Thoracic aorta (tissue), 2 donors: ENCODE measurements around the gene FGGY. TPM values are rescaled to one million over a fixed set of nuclear protein-coding genes. Genes with fewer than 3 reads are reported as not detected.

ENCODE experiments used
- ATAC-seq: fragments of 150-250 bp; one replicate; pipeline ENCODE4 v1.8.0; 2017; ENCODE audit warnings: low read depth; ENCODE audit not compliant: insufficient number of reproducible peaks, low FRiP score
- DNase-seq: peaks from one replicate; pipeline ENCODE4 v3.0.0-alpha.2; 2020; ENCODE audit warnings: low spot score
- H3K27ac ChIP-seq, 2 donors: fragments of 200-600 bp; sonication (generic); 1 replicate in 1 of 2; 2 replicates in 1 of 2; pipeline ENCODE4 v1.5.1; 2016; ENCODE audit warnings: mild to moderate bottlenecking in 2 of 2, moderate library complexity in 2 of 2
- H3K27me3 ChIP-seq: fragments of 200-600 bp; sonication (generic); replicated peaks from 2 replicates; pipeline ENCODE4 v1.6.0; 2016; ENCODE audit warnings: mild to moderate bottlenecking; ENCODE audit not compliant: insufficient read depth
- H3K36me3 ChIP-seq: fragments of 200-600 bp; sonication (generic); one replicate; pipeline ENCODE4 v1.5.1; 2016
- H3K4me1 ChIP-seq, 2 donors: fragments of 200-600 bp; sonication (generic); 1 replicate in 1 of 2; 2 replicates in 1 of 2; pipeline versions ENCODE4 v1.5.1 to v1.6.0; 2016; ENCODE audit warnings: low read depth in 2 of 2, mild to moderate bottlenecking in 1 of 2; ENCODE audit not compliant: control insufficient read depth in 1 of 2
- H3K4me3 ChIP-seq: fragments of 200-600 bp; sonication (generic); 2 replicates; pipeline ENCODE4 v1.5.1; 2016; ENCODE audit warnings: mild to moderate bottlenecking
- H3K9me3 ChIP-seq: fragments of 200-600 bp; sonication (generic); 2 replicates; pipeline ENCODE4 v1.5.1; 2016
- total RNA-seq, 2 donors: library from RNA; depleted of rRNA; stranded (reverse); fragments of >200 nt; gene quantifications; one replicate each; pipeline versions ENCODE4 v1.1.0 to v1.2.3, GENCODE V29; 2016
- TF ChIP-seq, protein P1 (sequence below): fragments of 200-600 bp; sonication (generic); IDR thresholded peaks from one replicate; pipeline ENCODE4 v1.5.1; 2019; ENCODE audit warnings: antibody characterized with exemption

Gene FGGY
- total RNA-seq, 2 donors from 2014 or later: 6.5 to 9.9 TPM

GRCh38 chr1:59266180-59266926 lies 30.5 kb upstream of the FGGY start:
- no peak for DNase-seq
- Histone ChIP-seq H3K9me3 (no peaks in the 10 kb centered on the region), H3K4me1 (peaks cover 16 to 31% of the 10 kb centered on the region in 2 donors), H3K36me3 (no peaks in the 10 kb centered on the region), H3K27ac (peak overlapping the region; percentile 39 to 55), H3K27me3 (no peaks in the 10 kb centered on the region), H3K4me3 (no peak overlapping the region)
- TF ChIP-seq, protein P1, sequence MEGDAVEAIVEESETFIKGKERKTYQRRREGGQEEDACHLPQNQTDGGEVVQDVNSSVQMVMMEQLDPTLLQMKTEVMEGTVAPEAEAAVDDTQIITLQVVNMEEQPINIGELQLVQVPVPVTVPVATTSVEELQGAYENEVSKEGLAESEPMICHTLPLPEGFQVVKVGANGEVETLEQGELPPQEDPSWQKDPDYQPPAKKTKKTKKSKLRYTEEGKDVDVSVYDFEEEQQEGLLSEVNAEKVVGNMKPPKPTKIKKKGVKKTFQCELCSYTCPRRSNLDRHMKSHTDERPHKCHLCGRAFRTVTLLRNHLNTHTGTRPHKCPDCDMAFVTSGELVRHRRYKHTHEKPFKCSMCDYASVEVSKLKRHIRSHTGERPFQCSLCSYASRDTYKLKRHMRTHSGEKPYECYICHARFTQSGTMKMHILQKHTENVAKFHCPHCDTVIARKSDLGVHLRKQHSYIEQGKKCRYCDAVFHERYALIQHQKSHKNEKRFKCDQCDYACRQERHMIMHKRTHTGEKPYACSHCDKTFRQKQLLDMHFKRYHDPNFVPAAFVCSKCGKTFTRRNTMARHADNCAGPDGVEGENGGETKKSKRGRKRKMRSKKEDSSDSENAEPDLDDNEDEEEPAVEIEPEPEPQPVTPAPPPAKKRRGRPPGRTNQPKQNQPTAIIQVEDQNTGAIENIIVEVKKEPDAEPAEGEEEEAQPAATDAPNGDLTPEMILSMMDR: no peak
- ATAC-seq: no peak

- TF ChIP-seq, protein P1: no peak
- H3K36me3 ChIP-seq: no peaks in the 10 kb centered on the region
- ATAC-seq (no peak), DNase-seq (no peak)
- H3K27me3 ChIP-seq: no peaks in the 10 kb centered on the region
- H3K27ac ChIP-seq: peak overlapping the region; percentile 39 to 55
- H3K9me3 ChIP-seq: no peaks in the 10 kb centered on the region
- peaks cover 11 to 25% of the 10 kb centered on the region in 2 donors for H3K4me1 ChIP-seq
- no peak overlapping the region for H3K4me3 ChIP-seq
Observed at GRCh38 chr1:59266927-59267293, 30.0 kb upstream of the FGGY start.

DNA sequence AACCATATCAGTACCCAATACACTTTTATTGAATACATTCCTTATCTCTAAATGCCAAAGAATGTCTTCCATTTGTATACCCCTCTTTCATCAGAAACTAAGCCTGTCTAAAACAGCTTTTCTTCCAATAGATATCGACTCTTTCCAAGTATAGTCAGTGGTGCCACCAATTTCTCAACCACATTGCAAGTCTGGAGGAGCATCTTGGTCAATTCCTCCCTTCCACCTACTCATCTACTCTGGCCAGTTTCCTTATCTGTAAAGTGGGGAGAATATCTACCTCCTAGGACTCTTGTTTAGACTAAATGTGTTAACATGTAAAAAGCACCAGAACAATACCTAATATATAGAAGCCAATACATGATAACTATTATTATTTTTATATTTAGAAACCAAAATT lies 28.5 kb upstream of the FGGY start:
- Histone ChIP-seq H3K27me3 (no peaks in the 10 kb centered on the region), H3K9me3 (no peaks in the 10 kb centered on the region), H3K4me1 (peaks cover 16 to 32% of the 10 kb centered on the region in 2 donors), H3K36me3 (no peaks in the 10 kb centered on the region), H3K4me3 (no peak overlapping the region), H3K27ac (no peak overlapping the region)
- DNase-seq: no peak
- ATAC-seq: no peak
- TF ChIP-seq, protein P1: no peak

GRCh38 chr1:59271561-59272260 lies 25.2 kb upstream of the FGGY start:
- no peaks in the 10 kb centered on the region for H3K36me3 ChIP-seq
- H3K27me3 ChIP-seq: no peaks in the 10 kb centered on the region
- TF ChIP-seq, protein P1: no peak
- no peak for DNase-seq
- no peak for ATAC-seq
- H3K27ac ChIP-seq: peak overlapping the region in 1 of 2 donors; percentile 52
- no peaks in the 10 kb centered on the region for H3K9me3 ChIP-seq
- H3K4me3 ChIP-seq: no peak overlapping the region
- peaks cover 10 to 24% of the 10 kb centered on the region in 2 donors for H3K4me1 ChIP-seq

GRCh38 chr1:59272507-59272906 lies 24.4 kb upstream of the FGGY start:
- TF ChIP-seq, protein P1: no peak
- Histone ChIP-seq H3K36me3 (no peaks in the 10 kb centered on the region), H3K4me3 (no peak overlapping the region), H3K27me3 (no peaks in the 10 kb centered on the region), H3K4me1 (peaks cover 9 to 16% of the 10 kb centered on the region in 2 donors), H3K27ac (peak overlapping the region in 1 of 2 donors; percentile 52), H3K9me3 (no peaks in the 10 kb centered on the region)
- DNase-seq (no peak), ATAC-seq (peak; percentile 74)
